Smooth muscle cell (in vitro differentiated cells): ENCODE data around the gene ZNF385C. TPM values are rescaled to one million over a fixed set of nuclear protein-coding genes. Genes with fewer than 3 reads are reported as not detected.

Experiments used
- DNase-seq: peaks from one replicate; lab custom pipeline; 2025; ENCODE audit not compliant: unreplicated experiment; lab: John Stamatoyannopoulos, UW
- H2AFZ ChIP-seq: fragments of 200-600 bp; sonication (generic); 2 replicates; pipeline ENCODE4 v1.6.0; 2016; ENCODE audit warnings: antibody characterized with exemption, low read depth, mild to moderate bottlenecking
- H3F3A ChIP-seq: fragments of 200-600 bp; sonication (generic); 2 replicates; pipeline ENCODE4 v1.6.0; 2017; ENCODE audit warnings: antibody characterized with exemption, low read depth
- H3K27ac ChIP-seq: fragments of 200-600 bp; sonication (generic); 2 replicates; pipeline ENCODE4 v1.5.1; 2016; ENCODE audit warnings: low read depth, mild to moderate bottlenecking
- H3K27me3 ChIP-seq: fragments of 200-600 bp; sonication (generic); 2 replicates; pipeline ENCODE4 v1.6.1; 2016; ENCODE audit warnings: low read depth, mild to moderate bottlenecking
- H3K36me3 ChIP-seq: fragments of 200-600 bp; sonication (generic); 2 replicates; pipeline ENCODE4 v1.5.1; 2016; ENCODE audit warnings: low read depth
- H3K4me1 ChIP-seq: fragments of 200-600 bp; sonication (generic); 2 replicates; pipeline ENCODE4 v1.5.1; 2016; ENCODE audit warnings: low read depth
- H3K4me2 ChIP-seq: fragments of 200-600 bp; sonication (generic); 2 replicates; pipeline ENCODE4 v1.6.0; 2016; ENCODE audit warnings: mild to moderate bottlenecking
- H3K4me3 ChIP-seq: fragments of 200-600 bp; sonication (generic); 2 replicates; pipeline ENCODE4 v1.5.1; 2016; ENCODE audit warnings: mild to moderate bottlenecking
- H3K79me2 ChIP-seq: fragments of 200-600 bp; sonication (generic); 2 replicates; pipeline ENCODE4 v1.6.0; 2016; ENCODE audit warnings: low read depth, mild to moderate bottlenecking
- H3K9ac ChIP-seq: fragments of 200-600 bp; sonication (generic); 2 replicates; pipeline ENCODE4 v1.6.0; 2016; ENCODE audit warnings: low read depth
- H3K9me3 ChIP-seq: fragments of 200-600 bp; sonication (generic); replicated peaks from 2 replicates; pipeline ENCODE4 v1.5.1; 2016; ENCODE audit warnings: low read depth
- H4K20me1 ChIP-seq: fragments of 200-600 bp; sonication (generic); 2 replicates; pipeline ENCODE4 v1.6.0; 2016; ENCODE audit warnings: low read depth
- WGBS: methylation state at CpG from one replicate; pipeline ENCODE4 v1.1.7; 2016; ENCODE audit warnings: low lambda C conversion rate; 5-methylcytosine and 5-hydroxymethylcytosine counted together
- polyA plus RNA-seq: library from polyadenylated mRNA; unstranded; fragments of >200 nt; fragmentation: Nextera tagmentation; extraction: Ambion mirVana; gene quantifications from 2 replicates; pipeline ENCODE4 v1.2.1, GENCODE V29; 2016
- total RNA-seq: library from RNA; depleted of rRNA; stranded (reverse); fragments of >200 nt; gene quantifications from 2 replicates; pipeline ENCODE4 v1.2.3, GENCODE V29; 2014
- TF ChIP-seq, protein P1 (sequence below): fragments of 200-600 bp; sonication (generic); IDR thresholded peaks from 2 replicates; pipeline ENCODE4 v1.5.1; 2017; ENCODE audit warnings: borderline replicate concordance, mild to moderate bottlenecking, antibody characterized with exemption; ENCODE audit not compliant: insufficient read depth, poor library complexity, severe bottlenecking

The ZNF385C gene
- total and polyA plus RNA-seq, 2 experiments from 2014 or later, result 0.45 to 0.70 TPM

- WGBS, result 94% methylated on average over 8 of the region's 8 CpGs
- no peaks in the 10 kb centered on the region for H3K9me3 ChIP-seq
- H3K27me3 ChIP-seq, result no peaks in the 10 kb centered on the region
- H3K4me1 ChIP-seq, result no peaks in the 10 kb centered on the region
- no peak overlapping the region for H2AFZ ChIP-seq
- TF ChIP-seq, protein P1, sequence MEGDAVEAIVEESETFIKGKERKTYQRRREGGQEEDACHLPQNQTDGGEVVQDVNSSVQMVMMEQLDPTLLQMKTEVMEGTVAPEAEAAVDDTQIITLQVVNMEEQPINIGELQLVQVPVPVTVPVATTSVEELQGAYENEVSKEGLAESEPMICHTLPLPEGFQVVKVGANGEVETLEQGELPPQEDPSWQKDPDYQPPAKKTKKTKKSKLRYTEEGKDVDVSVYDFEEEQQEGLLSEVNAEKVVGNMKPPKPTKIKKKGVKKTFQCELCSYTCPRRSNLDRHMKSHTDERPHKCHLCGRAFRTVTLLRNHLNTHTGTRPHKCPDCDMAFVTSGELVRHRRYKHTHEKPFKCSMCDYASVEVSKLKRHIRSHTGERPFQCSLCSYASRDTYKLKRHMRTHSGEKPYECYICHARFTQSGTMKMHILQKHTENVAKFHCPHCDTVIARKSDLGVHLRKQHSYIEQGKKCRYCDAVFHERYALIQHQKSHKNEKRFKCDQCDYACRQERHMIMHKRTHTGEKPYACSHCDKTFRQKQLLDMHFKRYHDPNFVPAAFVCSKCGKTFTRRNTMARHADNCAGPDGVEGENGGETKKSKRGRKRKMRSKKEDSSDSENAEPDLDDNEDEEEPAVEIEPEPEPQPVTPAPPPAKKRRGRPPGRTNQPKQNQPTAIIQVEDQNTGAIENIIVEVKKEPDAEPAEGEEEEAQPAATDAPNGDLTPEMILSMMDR, result no peak
- H4K20me1 ChIP-seq, result no peaks in the 10 kb centered on the region
- H3K4me3 ChIP-seq, result no peak overlapping the region
- no peaks in the 10 kb centered on the region for H3F3A ChIP-seq
- no peak overlapping the region for H3K9ac ChIP-seq
- no peak for DNase-seq
- no peak overlapping the region for H3K27ac ChIP-seq
- H3K36me3 ChIP-seq, result no peaks in the 10 kb centered on the region
- no peak overlapping the region for H3K4me2 ChIP-seq
- no peaks in the 10 kb centered on the region for H3K79me2 ChIP-seq
Observed at GRCh38 chr17:42090964-42091790, 7.1 kb downstream of the ZNF385C start.

DNA sequence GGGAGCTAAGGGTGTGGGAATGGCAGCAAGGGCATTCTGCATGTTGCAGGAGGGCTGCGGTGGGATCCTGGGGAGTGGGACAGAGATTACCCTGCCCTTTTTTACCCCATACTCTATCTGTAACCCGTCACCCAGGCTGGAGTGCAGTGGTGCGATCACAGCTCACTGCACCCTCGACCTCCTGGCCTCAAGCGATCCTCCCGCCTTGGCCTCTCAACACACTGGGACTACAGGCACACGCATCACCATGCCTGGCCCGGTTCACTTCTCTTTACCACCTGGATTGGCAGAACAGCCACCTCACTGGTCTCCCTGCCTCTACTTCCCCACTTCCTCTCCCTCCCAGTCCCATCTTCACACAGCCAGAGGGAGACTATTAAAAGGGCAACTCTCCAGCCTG lies 9.5 kb downstream of the ZNF385C start:
- Histone ChIP-seq H3F3A (no peaks in the 10 kb centered on the region), H3K4me2 (no peak overlapping the region), H3K4me1 (no peaks in the 10 kb centered on the region), H3K27ac (no peak overlapping the region), H3K9me3 (no peaks in the 10 kb centered on the region), H4K20me1 (no peaks in the 10 kb centered on the region), H2AFZ (no peak overlapping the region), H3K9ac (no peak overlapping the region), H3K79me2 (no peaks in the 10 kb centered on the region), H3K27me3 (no peaks in the 10 kb centered on the region), H3K4me3 (no peak overlapping the region), H3K36me3 (no peaks in the 10 kb centered on the region)
- TF ChIP-seq, protein P1, result no peak
- 93% methylated on average over 8 of the region's 8 CpGs for WGBS
- no peak for DNase-seq

GRCh38 chr17:42087736-42088705 lies 10.3 kb downstream of the ZNF385C start:
- WGBS, result 86% methylated on average over 20 of the region's 20 CpGs
- Histone ChIP-seq H3K4me1 (no peaks in the 10 kb centered on the region), H3K27ac (no peak overlapping the region), H3K9me3 (no peaks in the 10 kb centered on the region), H3K79me2 (no peaks in the 10 kb centered on the region), H2AFZ (no peak overlapping the region), H4K20me1 (no peaks in the 10 kb centered on the region), H3K36me3 (no peaks in the 10 kb centered on the region), H3K4me3 (no peak overlapping the region), H3K27me3 (no peaks in the 10 kb centered on the region), H3K9ac (no peak overlapping the region), H3K4me2 (no peak overlapping the region), H3F3A (no peaks in the 10 kb centered on the region)
- TF ChIP-seq, protein P1, result no peak
- no peak for DNase-seq
